A549 (cell line): ENCODE measurements around the gene PTPRN2. TPM values are rescaled to one million over a fixed set of nuclear protein-coding genes. Genes with fewer than 3 reads are reported as not detected.

Experiments used
- ATAC-seq, 2 experiments: fragments of 200-7000 bp in 1 of 2; fragments of >200 bp in 1 of 2; cut with Nextera tagmentation in 1 of 2; cut with Tn5 transposase in 1 of 2; 3 replicates each; pipeline versions ENCODE4 v1.8.0 to v1.9.1; 2018 to 2020; ENCODE audit warnings: mild to moderate bottlenecking in 1 of 2, moderate library complexity in 1 of 2
- CTCF ChIA-PET: fragments of 300-600 bp; sonication (Branson Sonifier 250); formaldehyde crosslinking; extraction: SDS; loops from one replicate; lab custom pipeline; 2021; ENCODE audit warnings: antibody characterized with exemption, inconsistent platforms; lab: Yijun Ruan, JAX
- POLR2A ChIA-PET: fragments of 350-600 bp; formaldehyde crosslinking; extraction: SDS; loops from one replicate; lab custom pipeline; 2021; ENCODE audit warnings: antibody characterized with exemption, inconsistent platforms; lab: Yijun Ruan, JAX
- DNase-seq, 2 experiments: peaks; one replicate each; pipeline versions ENCODE4 v3.0.0 to v3.0.0-alpha.2; 2011 to 2016; ENCODE audit warnings: low read depth in 1 of 2, low spot score in 1 of 2
- FAIRE-seq: peaks from 2 replicates; lab custom pipeline; 2011; peaks lifted over from hg19 to GRCh38; lab: Jason Lieb, UNC
- H3K27ac ChIP-seq, 2 experiments: fragments of >200 bp; sonication (Bioruptor Twin); formaldehyde crosslinking; 3 replicates each; pipeline ENCODE4 v1.5.1; 2016 to 2017
- H3K4me1 ChIP-seq: fragments of >200 bp; sonication (Bioruptor Twin); formaldehyde crosslinking; 3 replicates; pipeline ENCODE4 v1.6.1; 2016
- H3K4me2 ChIP-seq: fragments of >200 bp; sonication (Bioruptor Twin); formaldehyde crosslinking; 3 replicates; pipeline ENCODE4 v1.6.1; 2016
- H3K4me3 ChIP-seq: fragments of >200 bp; sonication (Bioruptor Twin); formaldehyde crosslinking; 3 replicates; pipeline ENCODE4 v1.5.1; 2016
- H3K9me3 ChIP-seq: fragments of >200 bp; sonication (Bioruptor Twin); formaldehyde crosslinking; 3 replicates; pipeline ENCODE4 v1.6.1; 2016
- ATOH8 ChIP-seq: fragments of 250-450 bp; sonication (Bioruptor Pico); IDR thresholded peaks from 2 replicates; pipeline ENCODE4 v1.5.0; 2020; ENCODE audit warnings: low read depth, mild to moderate bottlenecking, moderate library complexity
- BHLHE40 ChIP-seq: IDR thresholded peaks from 2 replicates; pipeline ENCODE4 v1.6.1; 2012; ENCODE audit warnings: low read depth, low read length, inconsistent platforms
- CBX8 ChIP-seq: fragments of 200-600 bp; sonication (generic); IDR thresholded peaks from 2 replicates; pipeline ENCODE4 v1.6.1; 2016
- CEBPB ChIP-seq, 2 experiments: fragments of >200 bp in 1 of 2; sonication (Bioruptor Twin) in 1 of 2; formaldehyde crosslinking in 1 of 2; IDR thresholded peaks; 2 replicates each; pipeline ENCODE4 v1.6.1; 2012 to 2016
- CHD2 ChIP-seq: fragments of 150-350 bp; IDR thresholded peaks from 2 replicates; pipeline ENCODE4 v1.6.1; 2014; ENCODE audit warnings: low read length; ENCODE audit not compliant: partially characterized antibody
- CHD4 ChIP-seq: fragments of 200-600 bp; sonication (generic); IDR thresholded peaks from 2 replicates; pipeline ENCODE4 v1.6.1; 2016; ENCODE audit warnings: antibody characterized with exemption, mild to moderate bottlenecking, borderline replicate concordance
- EHMT2 ChIP-seq: fragments of 200-600 bp; sonication (generic); IDR thresholded peaks from 2 replicates; pipeline ENCODE4 v1.6.1; 2016; ENCODE audit warnings: antibody characterized with exemption, low read depth, mild to moderate bottlenecking, moderate library complexity
- HES2 ChIP-seq: fragments of >200 bp; sonication (Bioruptor Twin); formaldehyde crosslinking; IDR thresholded peaks from 2 replicates; pipeline ENCODE4 v1.6.1; 2016
- HOXB13 ChIP-seq: fragments of 250-450 bp; sonication (Bioruptor Pico); IDR thresholded peaks from 2 replicates; pipeline ENCODE4 v1.5.0; 2020; ENCODE audit warnings: low read depth, mild to moderate bottlenecking, moderate library complexity
- KDM5A ChIP-seq: fragments of 200-600 bp; sonication (generic); IDR thresholded peaks from 2 replicates; pipeline ENCODE4 v1.6.1; 2016; ENCODE audit warnings: antibody characterized with exemption, mild to moderate bottlenecking
- MAFK ChIP-seq: fragments of 450-650 bp; IDR thresholded peaks from 2 replicates; pipeline ENCODE4 v1.6.1; 2014; ENCODE audit not compliant: partially characterized antibody
- MAZ ChIP-seq: fragments of 150-350 bp; IDR thresholded peaks from 2 replicates; pipeline ENCODE4 v1.6.1; 2014; ENCODE audit warnings: antibody characterized with exemption, low read depth, low read length, borderline replicate concordance
- NPAS2 ChIP-seq: fragments of 250-450 bp; sonication (Bioruptor Pico); IDR thresholded peaks from 2 replicates; pipeline ENCODE4 v1.8.0; 2022; ENCODE audit warnings: mild to moderate bottlenecking, moderate library complexity, borderline replicate concordance
- PHF8 ChIP-seq: fragments of 200-600 bp; sonication (generic); IDR thresholded peaks from 2 replicates; pipeline ENCODE4 v1.6.1; 2016; ENCODE audit warnings: low read depth, mild to moderate bottlenecking, antibody characterized with exemption, moderate library complexity, borderline replicate concordance
- RAD21 ChIP-seq, 2 experiments: fragments of >200 bp in 1 of 2; sonication (Bioruptor Twin) in 1 of 2; formaldehyde crosslinking in 1 of 2; IDR thresholded peaks in 1 of 2; conservative IDR thresholded peaks in 1 of 2; 2 replicates in 1 of 2; 3 replicates in 1 of 2; pipeline ENCODE4 v1.6.1; 2012 to 2018; ENCODE audit warnings: inconsistent platforms in 1 of 2
- RARB ChIP-seq: fragments of 250-450 bp; sonication (Bioruptor Pico); IDR thresholded peaks from 2 replicates; pipeline ENCODE4 v1.8.0; 2021; ENCODE audit warnings: mild to moderate bottlenecking, moderate library complexity
- RCOR1 ChIP-seq: fragments of 150-350 bp; IDR thresholded peaks from 2 replicates; pipeline ENCODE4 v1.6.1; 2014; ENCODE audit warnings: antibody characterized with exemption, low read length, low read depth
- RFX5 ChIP-seq: fragments of 450-650 bp; IDR thresholded peaks from 2 replicates; pipeline ENCODE4 v1.7.1; 2014; ENCODE audit warnings: antibody characterized with exemption, mild to moderate bottlenecking, moderate library complexity
- RNF2 ChIP-seq: fragments of 200-600 bp; sonication (generic); IDR thresholded peaks from 2 replicates; pipeline ENCODE4 v1.6.1; 2016; ENCODE audit warnings: low read depth, mild to moderate bottlenecking, antibody characterized with exemption, moderate library complexity, borderline replicate concordance
- ZNF302 ChIP-seq: fragments of 250-450 bp; sonication (Bioruptor Pico); IDR thresholded peaks from 2 replicates; pipeline ENCODE4 v1.9.0; 2021; ENCODE audit warnings: inconsistent platforms, mild to moderate bottlenecking, moderate library complexity
- WGBS: methylation state at CpG from one replicate; pipeline ENCODE4 v1.1.6; 2017; ENCODE audit errors: missing lambda C conversion rate; 5-methylcytosine and 5-hydroxymethylcytosine counted together
- polyA plus RNA-seq, 4 experiments: library from polyadenylated mRNA; depleted of rRNA in 3 of 4; stranded (reverse); fragments of >200 nt; fragmentation: RNase III in 1 of 4; extraction: RNeasy Plus Mini Kit Qiagen cat#74134 plus additional on column Dnase treatment in 1 of 4; gene quantifications; 2 replicates in 3 of 4; 3 replicates in 1 of 4; pipeline ENCODE4 v1.2.3, GENCODE V29; 2011 to 2017
- TF ChIP-seq, protein P1 (sequence below): IDR thresholded peaks from 2 replicates; pipeline ENCODE4 v1.6.1; 2012; ENCODE audit warnings: low read depth, borderline replicate concordance

PTPRN2 gene
- polyA plus RNA-seq, 2 of the 4 experiments (the other 2 are of a cell fraction) = 0.41 to 1.2 TPM

GRCh38 chr7:158490171-158490782 is 97.3 kb downstream of the PTPRN2 start:
- Histone ChIP-seq H3K4me3 (no peak overlapping the region), H3K4me2 (no peak overlapping the region), H3K9me3 (no peaks in the 10 kb centered on the region), H3K4me1 (no peaks in the 10 kb centered on the region), H3K27ac (no peak overlapping the region)
- TF ChIP-seq KDM5A = no peak
- TF ChIP-seq RFX5 = no peak
- TF ChIP-seq, protein P1, sequence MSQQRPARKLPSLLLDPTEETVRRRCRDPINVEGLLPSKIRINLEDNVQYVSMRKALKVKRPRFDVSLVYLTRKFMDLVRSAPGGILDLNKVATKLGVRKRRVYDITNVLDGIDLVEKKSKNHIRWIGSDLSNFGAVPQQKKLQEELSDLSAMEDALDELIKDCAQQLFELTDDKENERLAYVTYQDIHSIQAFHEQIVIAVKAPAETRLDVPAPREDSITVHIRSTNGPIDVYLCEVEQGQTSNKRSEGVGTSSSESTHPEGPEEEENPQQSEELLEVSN = no peak
- TF ChIP-seq RARB (CRISPR knock-in tag) = no peak
- DNase-seq (no peak), ATAC-seq (no peak), FAIRE-seq (no peak)
- CTCF ChIA-PET = no interaction called here
- 79% methylated on average over 47 of the region's 47 CpGs for WGBS
- POLR2A ChIA-PET = no interaction called here

- H3K9me3 ChIP-seq = no peaks in the 10 kb centered on the region
- H3K4me1 ChIP-seq = no peaks in the 10 kb centered on the region
- ChIA-PET CTCF (no interaction called here), POLR2A (no interaction called here)
- ATAC-seq (no peak), DNase-seq (no peak), FAIRE-seq (no peak)
- 88% methylated on average over 21 of the region's 51 CpGs for WGBS
- no peak overlapping the region for H3K27ac ChIP-seq
- H3K4me2 ChIP-seq = no peak overlapping the region
- TF ChIP-seq NPAS2 = no peak
- no peak for TF ChIP-seq RAD21 (conservative IDR thresholded peaks at IDR 0.05 in 1 of 2, IDR thresholded peaks at IDR 0.05 in 1 of 2)
- no peak for TF ChIP-seq ZNF302 (CRISPR knock-in tag)
- TF ChIP-seq PHF8 = no peak
- no peak for TF ChIP-seq ATOH8
- no peak for TF ChIP-seq RCOR1
- no peak for TF ChIP-seq HES2
- no peak for TF ChIP-seq BHLHE40
- TF ChIP-seq HOXB13 (CRISPR knock-in tag) = no peak
- no peak for TF ChIP-seq EHMT2
- no peak for TF ChIP-seq MAZ
- TF ChIP-seq CHD4 = no peak
- no peak for TF ChIP-seq CBX8
- no peak for TF ChIP-seq CEBPB (IDR thresholded peaks at IDR 0.05)
- TF ChIP-seq RNF2 = no peak
- TF ChIP-seq MAFK = no peak
- H3K4me3 ChIP-seq = no peak overlapping the region
These were observed 98.0 kb downstream of the PTPRN2 start for GRCh38 chr7:158489462-158490155.

DNA sequence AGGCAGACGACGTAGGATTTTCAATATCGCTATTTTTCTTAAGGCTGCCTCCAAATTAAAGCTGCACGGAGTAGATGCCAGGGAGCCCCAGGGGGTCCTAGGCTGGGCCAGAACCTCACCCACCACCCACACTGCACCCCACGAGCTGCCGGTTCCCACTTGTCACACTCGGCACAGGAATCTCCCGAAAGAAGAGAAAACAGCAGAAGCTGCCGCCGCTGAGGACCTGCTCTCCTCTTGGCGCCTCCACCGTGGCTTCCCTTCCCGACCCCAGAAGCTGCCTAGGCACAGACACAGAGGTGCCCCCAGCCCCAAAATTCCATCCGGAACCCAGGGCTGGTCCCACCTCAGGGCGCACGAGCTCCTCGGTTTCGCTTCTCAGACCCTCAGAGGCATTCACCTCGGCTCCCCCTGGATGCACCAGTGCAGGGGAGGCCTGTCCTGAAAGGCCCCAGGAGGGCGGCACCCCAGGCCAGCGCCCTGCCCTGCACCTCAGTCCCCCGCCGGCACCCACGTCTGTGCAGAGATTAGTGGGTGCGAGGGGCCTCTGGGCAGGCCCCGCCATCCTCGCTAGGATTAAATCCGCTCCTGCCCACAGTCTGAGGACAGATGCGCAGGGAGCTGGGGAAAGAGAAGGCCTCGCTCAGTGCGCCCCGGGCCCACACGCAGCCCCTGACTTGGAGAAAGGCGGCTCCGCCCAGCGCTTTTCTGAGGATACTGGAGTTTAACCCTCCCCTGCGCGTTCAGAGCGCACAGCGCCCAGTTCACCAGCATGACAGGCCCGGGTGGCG is 99.2 kb downstream of the PTPRN2 start:
- Histone ChIP-seq H3K4me1 (no peaks in the 10 kb centered on the region), H3K4me2 (no peak overlapping the region), H3K27ac (no peak overlapping the region), H3K4me3 (no peak overlapping the region), H3K9me3 (no peaks in the 10 kb centered on the region)
- POLR2A ChIA-PET = no interaction called here
- ATAC-seq = no peak
- CTCF ChIA-PET = no interaction called here
- DNase-seq = no peak
- whole genome bisulfite sequencing = 81% methylated on average over 26 of the region's 42 CpGs
- no peak for FAIRE-seq
- TF ChIP-seq CHD2 (no peak), MAZ (no peak), HOXB13 (CRISPR knock-in tag) (no peak)
